OCI-LY1 (cell line): ENCODE data around the gene ACKR2.

Source experiments
- H2AFZ ChIP-seq: fragments of 200-600 bp; sonication (generic), shearing (Covaris generic); 2 replicates; pipeline ENCODE4 v1.6.0; 2014; ENCODE audit warnings: antibody characterized with exemption, mild to moderate bottlenecking, low read length
- H3F3A ChIP-seq: fragments of 200-600 bp; sonication (generic), shearing (Covaris generic); 2 replicates; pipeline ENCODE4 v1.6.0; 2014; ENCODE audit warnings: mild to moderate bottlenecking, antibody characterized with exemption, low read length, moderate library complexity; ENCODE audit not compliant: insufficient read depth
- H3K27ac ChIP-seq: fragments of 200-600 bp; sonication (generic); 2 replicates; pipeline ENCODE4 v1.5.1; 2014; ENCODE audit warnings: low read length, mixed run types, mild to moderate bottlenecking, low read depth; ENCODE audit not compliant: poor library complexity, severe bottlenecking
- H3K27me3 ChIP-seq: fragments of 200-600 bp; sonication (generic); 2 replicates; pipeline ENCODE4 v1.6.0; 2014; ENCODE audit warnings: antibody characterized with exemption, mild to moderate bottlenecking, low read length, moderate library complexity; ENCODE audit not compliant: insufficient read depth
- H3K36me3 ChIP-seq: fragments of 200-600 bp; sonication (generic); 2 replicates; pipeline ENCODE4 v1.6.1; 2014; ENCODE audit warnings: mild to moderate bottlenecking, antibody characterized with exemption, low read length, moderate library complexity, mixed read lengths; ENCODE audit not compliant: insufficient read depth
- H3K4me1 ChIP-seq: fragments of 200-600 bp; sonication (generic); 2 replicates; pipeline ENCODE4 v1.5.1; 2014; ENCODE audit warnings: mild to moderate bottlenecking, low read length, moderate library complexity; ENCODE audit not compliant: insufficient read depth, severe bottlenecking
- H3K4me2 ChIP-seq: fragments of 200-600 bp; sonication (generic), shearing (Covaris generic); 2 replicates; pipeline ENCODE4 v1.6.1; 2014; ENCODE audit warnings: low read length
- H3K4me3 ChIP-seq: fragments of 200-600 bp; sonication (generic); 2 replicates; pipeline ENCODE4 v1.5.1; 2014; ENCODE audit warnings: low read length, low read depth, mild to moderate bottlenecking, mixed read lengths; ENCODE audit not compliant: poor library complexity, severe bottlenecking
- H3K79me2 ChIP-seq: fragments of 200-600 bp; shearing (Covaris generic); 2 replicates; pipeline ENCODE4 v1.6.1; 2016; ENCODE audit warnings: mixed run types, low read length, mixed read lengths; ENCODE audit not compliant: insufficient read depth
- H3K9ac ChIP-seq: fragments of 200-600 bp; sonication (generic), shearing (Covaris generic); 2 replicates; pipeline ENCODE4 v1.6.1; 2014; ENCODE audit warnings: mild to moderate bottlenecking, low read length, mixed read lengths
- H3K9me2 ChIP-seq: fragments of 200-600 bp; sonication (generic), shearing (Covaris generic); 2 replicates; pipeline ENCODE4 v1.6.1; 2014; ENCODE audit warnings: low read depth, mild to moderate bottlenecking, low read length, mixed read lengths
- H3K9me3 ChIP-seq: fragments of 200-600 bp; shearing (Covaris generic); 2 replicates; pipeline ENCODE4 v1.6.1; 2014; ENCODE audit warnings: low read length, mixed read lengths
- H4K20me1 ChIP-seq: fragments of 200-600 bp; sonication (generic), shearing (Covaris generic); 2 replicates; pipeline ENCODE4 v1.6.0; 2016; ENCODE audit warnings: mild to moderate bottlenecking, low read length; ENCODE audit not compliant: insufficient read depth
- CTCF ChIP-seq: fragments of 200-600 bp; sonication (generic), shearing (Covaris generic); IDR thresholded peaks from 2 replicates; pipeline ENCODE4 v1.5.1; 2017; ENCODE audit warnings: mild to moderate bottlenecking, antibody characterized with exemption, low read length, moderate library complexity, mixed read lengths
- EZH2 ChIP-seq: fragments of 200-600 bp; sonication (generic), shearing (Covaris generic); IDR thresholded peaks from 2 replicates; pipeline ENCODE4 v1.8.0; 2017; ENCODE audit warnings: borderline replicate concordance, mixed run types, mild to moderate bottlenecking, antibody characterized with exemption, low read length, moderate library complexity, mixed read lengths

Gene ACKR2

DNA sequence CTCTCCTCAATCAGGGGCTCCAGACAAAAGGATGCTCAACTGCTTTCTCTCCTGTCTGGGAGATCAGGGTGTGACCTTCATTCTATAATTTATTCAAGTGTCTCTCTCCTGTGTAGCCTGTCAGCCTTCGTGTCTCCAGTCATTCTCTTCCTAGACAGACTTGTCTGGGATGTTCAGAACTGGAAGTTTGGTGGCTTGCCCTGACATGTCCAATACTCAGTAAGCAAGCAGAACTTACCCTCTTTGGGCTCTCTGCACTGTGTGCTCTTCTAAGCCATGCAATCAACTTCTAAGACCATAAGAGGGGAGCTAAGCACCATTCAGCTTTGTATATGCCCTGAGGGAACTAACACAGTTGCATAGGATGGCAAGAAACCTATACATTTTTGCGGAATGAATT lies 14.1 kb downstream of the ACKR2 start:
- Histone ChIP-seq H3K27ac (no peak overlapping the region), H3K4me2 (no peak overlapping the region), H2AFZ (no peak overlapping the region), H4K20me1 (no peaks in the 10 kb centered on the region), H3K9me3 (no peaks in the 10 kb centered on the region), H3K27me3 (no peaks in the 10 kb centered on the region), H3K36me3 (no peaks in the 10 kb centered on the region), H3K4me1 (no peaks in the 10 kb centered on the region), H3F3A (no peaks in the 10 kb centered on the region), H3K79me2 (no peaks in the 10 kb centered on the region), H3K9ac (no peak overlapping the region), H3K4me3 (no peak overlapping the region), H3K9me2 (no peaks in the 10 kb centered on the region)
- TF ChIP-seq EZH2 (no peak), CTCF (no peak)

DNA sequence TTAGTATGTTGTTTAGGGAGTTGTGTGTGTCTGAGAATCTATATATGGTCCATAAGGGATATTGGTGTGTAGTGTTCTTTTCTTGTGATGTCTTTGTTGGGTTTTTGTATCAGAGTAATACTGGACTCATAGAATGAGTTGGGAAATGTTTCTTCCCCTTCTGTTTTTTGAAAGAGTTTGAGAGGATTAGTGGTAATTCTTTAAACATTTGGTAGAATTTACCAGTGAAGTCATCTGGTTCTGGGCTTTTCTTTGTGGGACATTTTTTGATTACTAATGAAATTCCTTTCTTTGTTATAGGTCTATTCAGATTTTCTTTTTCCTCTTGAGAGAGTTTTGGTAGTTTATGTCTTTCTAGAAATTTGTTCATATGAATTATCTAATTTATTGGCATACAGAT lies 16.9 kb downstream of the ACKR2 start:
- TF ChIP-seq CTCF (no peak), EZH2 (no peak)
- H3K27ac ChIP-seq: no peak overlapping the region

GRCh38 chr3:42827023-42827422 lies 17.8 kb downstream of the ACKR2 start:
- no peaks in the 10 kb centered on the region for H4K20me1 ChIP-seq
- no peak overlapping the region for H2AFZ ChIP-seq
- TF ChIP-seq EZH2 (no peak), CTCF (no peak)
- no peak overlapping the region for H3K9ac ChIP-seq
- H3K4me3 ChIP-seq: no peak overlapping the region
- no peak overlapping the region for H3K4me2 ChIP-seq
- H3K9me3 ChIP-seq: no peaks in the 10 kb centered on the region
- no peaks in the 10 kb centered on the region for H3K27me3 ChIP-seq
- no peaks in the 10 kb centered on the region for H3K4me1 ChIP-seq
- H3F3A ChIP-seq: no peaks in the 10 kb centered on the region
- H3K27ac ChIP-seq: no peak overlapping the region
- no peaks in the 10 kb centered on the region for H3K79me2 ChIP-seq
- H3K36me3 ChIP-seq: no peaks in the 10 kb centered on the region
- no peaks in the 10 kb centered on the region for H3K9me2 ChIP-seq

More for the DNA sequence above, 16.9 kb downstream of the ACKR2 start:
- Histone ChIP-seq H3K9ac (no peak overlapping the region), H4K20me1 (no peaks in the 10 kb centered on the region), H3K79me2 (no peaks in the 10 kb centered on the region), H2AFZ (no peak overlapping the region), H3K4me2 (no peak overlapping the region), H3K4me1 (no peaks in the 10 kb centered on the region), H3K27me3 (no peaks in the 10 kb centered on the region), H3K4me3 (no peak overlapping the region), H3K9me2 (no peaks in the 10 kb centered on the region), H3K36me3 (no peaks in the 10 kb centered on the region), H3K9me3 (no peaks in the 10 kb centered on the region), H3F3A (no peaks in the 10 kb centered on the region)
